ENCODE measurements around the gene SP3.

- no peak for TF ChIP-seq CTCF (conservative IDR thresholded peaks at IDR 0.05 in 1 of 2, IDR thresholded peaks at IDR 0.05 in 1 of 2; ENCODE audit: low read depth in 1 of 2, low read length in 2 of 2)
- no peak for TF ChIP-seq EZH2 (IDR thresholded peaks at IDR 0.05; ENCODE audit: low read length, missing control alignments)
Observed at GRCh38 chr2:173972165-173972564, 7.0 kb upstream of the SP3 start.

All from fibroblast of lung (primary cell).